ENCODE data around the gene LRFN2. TPM values are rescaled to one million over a fixed set of nuclear protein-coding genes. Genes with fewer than 3 reads are reported as not detected.

Gene LRFN2
- polyA plus RNA-seq, 3 donors = not detected

DNA sequence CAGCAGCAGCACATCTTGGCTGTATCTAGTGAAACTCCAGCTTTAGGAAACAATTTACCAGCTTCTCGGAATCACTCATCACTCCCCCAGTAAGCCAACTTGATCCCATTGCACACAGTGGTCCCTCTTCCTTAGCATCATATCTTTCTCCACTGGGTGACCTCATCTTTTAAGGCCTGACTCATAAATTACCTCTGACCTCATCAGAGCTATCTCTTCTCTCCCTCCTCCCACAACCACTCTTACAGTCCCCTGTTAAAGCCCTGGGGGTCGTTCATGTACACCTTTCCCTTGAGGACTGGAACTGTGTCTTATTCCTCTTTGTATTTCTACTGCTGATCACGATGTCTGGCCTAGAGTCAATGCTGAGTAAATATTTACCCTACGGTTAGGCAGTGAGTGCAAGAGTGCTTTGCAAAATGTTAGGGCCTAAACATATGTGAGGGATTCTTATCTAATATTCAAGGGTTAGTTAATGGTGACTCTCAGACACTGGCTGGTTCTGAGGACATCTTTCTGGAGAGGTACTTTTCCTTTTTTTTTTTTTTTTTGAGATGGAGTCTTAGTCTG is 187.2 kb downstream of the LRFN2 start:
- Histone ChIP-seq H3K4me2 (replicated peaks; ENCODE audit: extremely low read depth, low read length, poor library complexity, severe bottlenecking) (no peak overlapping the region), H3K9ac (ENCODE audit: insufficient read depth, low read length, poor library complexity, severe bottlenecking) (no peak overlapping the region), H4K20me1 (ENCODE audit: insufficient read depth, low read length) (no peaks in the 10 kb centered on the region), H3K4me1 (ENCODE audit: control insufficient read depth in 1 of 2, insufficient read depth in 2 of 2, low read length in 2 of 2) (no peaks in the 10 kb centered on the region), H3K36me3 (replicated peaks in 1 of 2; ENCODE audit: control insufficient read depth in 1 of 2, insufficient read depth in 2 of 2, low read length in 2 of 2) (no peaks in the 10 kb centered on the region), H3K79me2 (ENCODE audit: insufficient read depth, low read length) (no peaks in the 10 kb centered on the region), H3K9me3 (replicated peaks in 1 of 2; ENCODE audit: control insufficient read depth in 1 of 2, insufficient read depth in 1 of 2, low read length in 2 of 2) (no peaks in the 10 kb centered on the region), H3K4me3 (replicated peaks in 1 of 3; ENCODE audit: low read depth in 2 of 3, low read length in 3 of 3) (no peak overlapping the region), H3K27me3 (ENCODE audit: control insufficient read depth in 2 of 2, insufficient read depth in 2 of 2, low read length in 2 of 2) (no peaks in the 10 kb centered on the region), H3K27ac (ENCODE audit: low read depth in 1 of 2, low read length in 2 of 2) (no peak overlapping the region), H2AFZ (ENCODE audit: insufficient read depth, low read depth, low read length, poor library complexity, severe bottlenecking) (no peak overlapping the region)
- no peak for TF ChIP-seq CTCF (IDR thresholded peaks at IDR 0.05)
- H3K27ac Mint-ChIP-seq = no peak overlapping the region
- peaks cover 0 to 12% (median 0%) of the 10 kb centered on the region in 7 donors for H3K9me3 Mint-ChIP-seq
- 100% methylated on average over 3 of the region's 4 CpGs for WGBS (ENCODE audit: insufficient coverage)
- no peak for DNase-seq
- H3K27me3 Mint-ChIP-seq (ENCODE audit: low read depth in 3 of 3) = peaks cover 0 to 5% (median 3%) of the 10 kb centered on the region in 3 donors
- intact Hi-C loops (cut with micrococcal nuclease) = no loop called here
- no peaks in the 10 kb centered on the region for H3K36me3 Mint-ChIP-seq
- no peaks in the 10 kb centered on the region for H3K4me1 Mint-ChIP-seq
- no peak overlapping the region for H3K4me3 Mint-ChIP-seq

DNA sequence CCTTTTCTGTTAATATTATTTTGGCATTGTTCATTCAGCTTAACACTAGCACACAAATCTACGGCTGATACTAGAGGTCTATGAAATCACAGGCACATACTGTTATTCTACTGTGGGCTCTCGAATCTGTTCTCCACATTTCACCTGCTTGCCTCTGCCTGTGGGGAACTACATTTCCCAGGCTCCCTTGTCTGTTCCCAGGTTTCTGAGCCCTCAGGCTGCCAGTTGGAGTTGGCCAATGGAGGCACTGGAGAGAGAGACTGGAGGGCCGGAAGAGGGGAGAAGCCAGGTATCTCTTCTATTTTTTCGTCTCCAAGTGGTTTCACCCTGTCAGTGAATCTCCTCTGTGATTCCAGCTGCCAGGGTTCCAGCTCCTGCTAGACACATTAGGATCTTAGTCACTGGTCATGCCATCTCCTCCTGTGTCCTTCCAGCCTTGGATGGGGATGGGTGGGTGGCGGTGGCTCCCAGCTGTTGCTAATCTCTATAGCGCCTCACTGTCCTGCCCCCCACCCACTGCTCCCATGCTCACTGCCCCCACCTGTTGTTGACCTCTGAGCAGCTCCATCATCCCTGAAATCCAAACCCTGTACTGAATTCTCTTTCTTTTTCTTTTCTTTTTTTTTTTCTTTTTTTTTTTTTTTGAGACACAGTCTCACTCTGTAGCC is 188.2 kb downstream of the LRFN2 start:
- H3K36me3 Mint-ChIP-seq = no peaks in the 10 kb centered on the region

More for the DNA sequence above, 188.2 kb downstream of the LRFN2 start:
- peaks cover 0 to 5% (median 4%) of the 10 kb centered on the region in 3 donors for H3K27me3 Mint-ChIP-seq (ENCODE audit: low read depth in 3 of 3)
- H3K79me2 ChIP-seq (ENCODE audit: insufficient read depth, low read length) = no peaks in the 10 kb centered on the region
- no peaks in the 10 kb centered on the region for H3K27me3 ChIP-seq (ENCODE audit: control insufficient read depth in 2 of 2, insufficient read depth in 2 of 2, low read length in 2 of 2)
- no peak overlapping the region for H3K4me3 ChIP-seq (replicated peaks in 1 of 3; ENCODE audit: low read depth in 2 of 3, low read length in 3 of 3)
- no peak overlapping the region for H3K4me2 ChIP-seq (replicated peaks; ENCODE audit: extremely low read depth, low read length, poor library complexity, severe bottlenecking)
- no peak overlapping the region for H3K9ac ChIP-seq (ENCODE audit: insufficient read depth, low read length, poor library complexity, severe bottlenecking)
- H3K36me3 ChIP-seq (replicated peaks in 1 of 2; ENCODE audit: control insufficient read depth in 1 of 2, insufficient read depth in 2 of 2, low read length in 2 of 2) = no peaks in the 10 kb centered on the region
- no peak overlapping the region for H3K4me3 Mint-ChIP-seq
- intact Hi-C loops (cut with micrococcal nuclease) = no loop called here
- H3K4me1 Mint-ChIP-seq = no peaks in the 10 kb centered on the region
- TF ChIP-seq CTCF (IDR thresholded peaks at IDR 0.05) = no peak
- H4K20me1 ChIP-seq (ENCODE audit: insufficient read depth, low read length) = no peaks in the 10 kb centered on the region
- no peak for DNase-seq
- H3K4me1 ChIP-seq (ENCODE audit: control insufficient read depth in 1 of 2, insufficient read depth in 2 of 2, low read length in 2 of 2) = no peaks in the 10 kb centered on the region
- 88% methylated on average over 3 of the region's 6 CpGs for WGBS (ENCODE audit: insufficient coverage)
- H3K9me3 Mint-ChIP-seq = peaks cover 0 to 12% (median 0%) of the 10 kb centered on the region in 7 donors
- no peak overlapping the region for H2AFZ ChIP-seq (ENCODE audit: insufficient read depth, low read depth, low read length, poor library complexity, severe bottlenecking)
- no peaks in the 10 kb centered on the region for H3K9me3 ChIP-seq (replicated peaks in 1 of 2; ENCODE audit: control insufficient read depth in 1 of 2, insufficient read depth in 1 of 2, low read length in 2 of 2)
- H3K27ac ChIP-seq (ENCODE audit: low read depth in 1 of 2, low read length in 2 of 2) = no peak overlapping the region
- H3K27ac Mint-ChIP-seq = no peak overlapping the region

Measured in CD14-positive monocyte (primary cell).